OCI-LY3 (cell line): ENCODE measurements around the gene ARHGEF16.

ENCODE experiments used
- H2AFZ ChIP-seq: fragments of 200-600, 300-600 bp; shearing (Covaris generic); 2 replicates; pipeline ENCODE4 v1.6.0; 2014; ENCODE audit warnings: antibody characterized with exemption, low read depth, low read length
- H3K27ac ChIP-seq: fragments of 200-600, 300-600 bp; sonication (generic); 2 replicates; pipeline ENCODE4 v1.5.1; 2014; ENCODE audit warnings: mild to moderate bottlenecking, low read length, moderate library complexity, mixed read lengths
- H3K27me3 ChIP-seq: fragments of 200-600, 300-600 bp; sonication (generic); 2 replicates; pipeline ENCODE4 v1.6.1; 2014; ENCODE audit warnings: low read depth, low read length, mixed read lengths
- H3K36me3 ChIP-seq: fragments of 200-600, 300-600 bp; sonication (generic); replicated peaks from 2 replicates; pipeline ENCODE3; 2014; ENCODE audit warnings: low read depth, low read length, mixed read lengths
- H3K4me1 ChIP-seq: fragments of 300-600, 200-600 bp; sonication (generic); 2 replicates; pipeline ENCODE4 v1.6.1; 2014; ENCODE audit warnings: low read length, mixed read lengths
- H3K4me2 ChIP-seq: fragments of 200-600, 300-600 bp; sonication (generic); 2 replicates; pipeline ENCODE4 v1.6.1; 2014; ENCODE audit warnings: low read length, mixed read lengths
- H3K4me3 ChIP-seq: fragments of 300-600, 200-600 bp; sonication (generic); 2 replicates; pipeline ENCODE4 v1.5.1; 2014; ENCODE audit warnings: antibody characterized with exemption, mild to moderate bottlenecking, low read length, moderate library complexity
- H3K79me2 ChIP-seq: fragments of 300-600, 200-600 bp; shearing (Covaris generic); 2 replicates; pipeline ENCODE4 v1.6.1; 2014; ENCODE audit warnings: mild to moderate bottlenecking, low read length, mixed read lengths
- H3K9ac ChIP-seq: fragments of 300-600, 200-600 bp; shearing (Covaris generic); 2 replicates; pipeline ENCODE4 v1.6.0; 2014; ENCODE audit warnings: mild to moderate bottlenecking, low read length, moderate library complexity
- H3K9me3 ChIP-seq: fragments of 200-600, 300-600 bp; shearing (Covaris generic); 2 replicates; pipeline ENCODE4 v1.6.1; 2014; ENCODE audit warnings: low read length, mixed read lengths; ENCODE audit not compliant: insufficient read depth
- H4K20me1 ChIP-seq: fragments of 200-600, 300-600 bp; sonication (generic); 2 replicates; pipeline ENCODE4 v1.6.1; 2016; ENCODE audit warnings: low read length, mixed read lengths; ENCODE audit not compliant: insufficient read depth
- EZH2phosphoT487 ChIP-seq: fragments of 200-600 bp; shearing (Covaris generic); IDR thresholded peaks from 2 replicates; pipeline ENCODE4 v1.6.1; 2018; ENCODE audit warnings: antibody characterized with exemption, mixed run types, low read depth
- TF ChIP-seq, protein P1 (sequence below): fragments of 200-600, 300-600 bp; sonication (generic); IDR thresholded peaks from 2 replicates; pipeline ENCODE4 v1.5.1; 2014; ENCODE audit warnings: antibody characterized with exemption, low read length, low read depth

The ARHGEF16 gene

DNA sequence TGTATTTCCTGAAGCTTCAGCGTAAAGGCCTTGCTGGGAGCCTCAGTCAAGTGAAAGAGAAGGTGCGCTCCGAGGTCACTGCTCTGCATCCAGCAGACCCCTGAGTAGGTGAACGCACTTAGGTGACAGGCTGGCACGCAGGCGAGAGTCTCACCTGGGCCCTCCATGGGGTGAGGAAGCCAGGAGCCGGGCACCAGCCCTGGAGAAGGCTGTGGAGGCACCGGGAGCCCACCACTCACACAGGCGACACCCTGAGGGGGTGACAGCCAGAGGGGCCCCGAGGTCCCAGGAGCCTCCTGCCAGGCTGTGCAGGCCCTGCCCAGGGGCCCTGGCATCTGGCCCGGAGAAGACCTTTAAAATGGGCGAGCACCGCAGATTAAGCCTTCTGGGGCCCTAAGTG is 67.6 kb downstream of the ARHGEF16 start:
- no peaks in the 10 kb centered on the region for H3K4me1 ChIP-seq
- H2AFZ ChIP-seq, result no peak overlapping the region
- TF ChIP-seq, protein P1, sequence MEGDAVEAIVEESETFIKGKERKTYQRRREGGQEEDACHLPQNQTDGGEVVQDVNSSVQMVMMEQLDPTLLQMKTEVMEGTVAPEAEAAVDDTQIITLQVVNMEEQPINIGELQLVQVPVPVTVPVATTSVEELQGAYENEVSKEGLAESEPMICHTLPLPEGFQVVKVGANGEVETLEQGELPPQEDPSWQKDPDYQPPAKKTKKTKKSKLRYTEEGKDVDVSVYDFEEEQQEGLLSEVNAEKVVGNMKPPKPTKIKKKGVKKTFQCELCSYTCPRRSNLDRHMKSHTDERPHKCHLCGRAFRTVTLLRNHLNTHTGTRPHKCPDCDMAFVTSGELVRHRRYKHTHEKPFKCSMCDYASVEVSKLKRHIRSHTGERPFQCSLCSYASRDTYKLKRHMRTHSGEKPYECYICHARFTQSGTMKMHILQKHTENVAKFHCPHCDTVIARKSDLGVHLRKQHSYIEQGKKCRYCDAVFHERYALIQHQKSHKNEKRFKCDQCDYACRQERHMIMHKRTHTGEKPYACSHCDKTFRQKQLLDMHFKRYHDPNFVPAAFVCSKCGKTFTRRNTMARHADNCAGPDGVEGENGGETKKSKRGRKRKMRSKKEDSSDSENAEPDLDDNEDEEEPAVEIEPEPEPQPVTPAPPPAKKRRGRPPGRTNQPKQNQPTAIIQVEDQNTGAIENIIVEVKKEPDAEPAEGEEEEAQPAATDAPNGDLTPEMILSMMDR, result no peak
- H3K9ac ChIP-seq, result no peak overlapping the region
- no peak overlapping the region for H3K4me3 ChIP-seq
- H4K20me1 ChIP-seq, result no peaks in the 10 kb centered on the region
- H3K9me3 ChIP-seq, result no peaks in the 10 kb centered on the region
- H3K36me3 ChIP-seq, result no peaks in the 10 kb centered on the region
- H3K27me3 ChIP-seq, result no peaks in the 10 kb centered on the region
- no peak overlapping the region for H3K4me2 ChIP-seq
- H3K27ac ChIP-seq, result no peak overlapping the region
- no peaks in the 10 kb centered on the region for H3K79me2 ChIP-seq

DNA sequence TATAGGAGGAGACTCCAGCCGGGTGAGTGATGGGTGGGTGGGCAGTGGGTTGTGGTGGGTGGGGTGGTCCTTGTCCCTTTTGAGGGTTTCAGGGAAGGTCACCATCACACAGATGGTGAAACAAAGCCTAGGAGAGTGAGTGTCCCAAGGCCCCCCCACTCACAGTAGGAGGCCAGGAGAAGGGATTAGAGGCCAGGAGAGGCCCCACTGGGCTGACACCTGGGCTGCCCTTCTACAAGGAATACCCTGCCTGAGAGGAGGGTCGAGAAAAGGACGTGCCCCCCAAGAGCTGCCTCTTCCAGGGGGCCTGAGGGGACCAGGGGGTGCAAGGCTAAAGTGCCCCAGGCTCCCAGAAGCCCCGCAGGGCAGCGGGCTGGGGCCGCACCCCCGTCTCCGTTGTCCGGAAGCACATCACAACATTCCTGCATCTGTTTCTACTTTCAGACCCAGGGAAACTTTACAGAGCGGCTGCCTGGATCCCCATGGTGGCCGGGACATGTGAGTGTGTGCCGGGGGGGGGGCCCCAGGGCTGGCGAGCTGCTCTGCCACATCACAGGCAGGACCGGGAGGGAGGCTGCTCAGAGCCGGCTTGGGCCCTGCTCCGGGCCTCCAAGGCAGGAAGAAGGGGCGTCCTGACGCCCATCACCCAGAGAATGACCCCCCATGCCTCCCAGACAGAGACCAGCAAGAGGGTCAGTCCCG is 68.2 kb downstream of the ARHGEF16 start:
- Histone ChIP-seq H3K27me3 (no peaks in the 10 kb centered on the region), H3K27ac (no peak overlapping the region), H3K9ac (no peak overlapping the region), H3K4me2 (no peak overlapping the region), H2AFZ (no peak overlapping the region), H4K20me1 (no peaks in the 10 kb centered on the region), H3K9me3 (no peaks in the 10 kb centered on the region), H3K79me2 (no peaks in the 10 kb centered on the region), H3K36me3 (no peaks in the 10 kb centered on the region), H3K4me3 (no peak overlapping the region), H3K4me1 (no peaks in the 10 kb centered on the region)
- TF ChIP-seq, protein P1, result no peak
- no peak for TF ChIP-seq EZH2phosphoT487

DNA sequence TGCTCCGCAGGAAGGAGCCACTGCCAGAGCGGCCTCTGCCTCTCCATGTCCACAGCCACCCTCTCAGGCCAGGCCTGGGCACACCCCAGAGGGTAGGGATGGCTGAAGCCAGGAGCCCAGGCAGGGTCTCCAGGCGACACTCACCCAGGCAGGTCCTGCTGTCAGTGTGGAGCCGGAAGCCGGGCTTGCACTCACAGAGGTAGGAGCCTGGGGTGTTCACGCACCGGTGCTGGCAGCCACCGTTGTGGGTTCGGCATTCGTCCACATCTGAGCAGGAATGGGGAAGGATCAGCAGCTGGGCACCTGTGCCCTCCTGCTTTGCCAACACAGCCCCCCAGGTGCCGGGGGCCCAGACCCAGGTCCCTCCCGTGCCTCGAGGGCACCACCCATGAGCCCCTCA is 69.5 kb downstream of the ARHGEF16 start:
- Histone ChIP-seq H3K9ac (no peak overlapping the region), H3K27ac (no peak overlapping the region), H3K4me1 (no peaks in the 10 kb centered on the region), H4K20me1 (no peaks in the 10 kb centered on the region), H3K4me3 (no peak overlapping the region), H3K79me2 (no peaks in the 10 kb centered on the region), H2AFZ (no peak overlapping the region), H3K4me2 (no peak overlapping the region), H3K9me3 (no peaks in the 10 kb centered on the region), H3K27me3 (no peaks in the 10 kb centered on the region), H3K36me3 (no peaks in the 10 kb centered on the region)
- TF ChIP-seq EZH2phosphoT487, result no peak
- TF ChIP-seq, protein P1, result no peak

DNA sequence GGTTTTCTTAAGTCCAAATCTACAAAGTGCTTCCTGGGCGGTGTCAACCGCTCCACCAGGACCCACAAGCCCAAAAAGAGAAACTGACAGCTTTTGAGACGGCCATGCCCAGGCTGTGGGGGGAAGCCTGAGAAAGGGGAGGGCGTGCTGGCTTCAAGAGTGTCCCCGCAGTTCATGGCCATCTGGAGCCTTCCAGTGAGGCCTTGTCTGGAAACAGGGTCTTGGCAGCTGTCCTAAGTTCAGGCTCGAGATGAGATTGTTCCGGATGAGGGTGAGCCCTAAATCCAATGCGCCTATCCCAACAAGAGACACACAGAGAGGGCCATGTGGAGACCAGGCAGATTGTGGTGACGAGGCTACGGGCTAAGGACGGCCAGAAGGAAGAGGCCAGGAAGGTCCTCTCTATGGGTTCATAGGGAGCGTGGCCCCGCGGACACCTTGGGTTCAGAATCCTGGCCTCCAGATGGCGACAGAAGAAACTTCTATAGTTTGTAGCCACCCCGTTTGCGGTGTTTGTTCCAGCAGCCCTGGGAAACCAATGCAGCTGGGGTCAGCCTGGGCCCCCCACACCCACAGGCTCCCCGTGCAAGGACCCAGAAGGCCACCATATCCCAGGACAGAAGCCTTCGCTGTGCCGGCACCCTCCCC is 70.2 kb downstream of the ARHGEF16 start:
- Histone ChIP-seq H3K27me3 (no peaks in the 10 kb centered on the region), H2AFZ (no peak overlapping the region), H3K9me3 (no peaks in the 10 kb centered on the region), H3K79me2 (no peaks in the 10 kb centered on the region), H3K4me3 (no peak overlapping the region), H3K4me2 (no peak overlapping the region), H3K4me1 (no peaks in the 10 kb centered on the region), H3K9ac (no peak overlapping the region), H4K20me1 (no peaks in the 10 kb centered on the region), H3K36me3 (no peaks in the 10 kb centered on the region), H3K27ac (no peak overlapping the region)
- TF ChIP-seq, protein P1, result no peak
- no peak for TF ChIP-seq EZH2phosphoT487
